LoVo (cell line): Measurements from ENCODE around the gene CREBBP.
"Not testable (repeated sequence)": the region's sequence is repeated elsewhere in the genome, so short reads cannot be mapped to it uniquely, and the experiment has no call there.

ENCODE experiments used
- DNase-seq: peaks from one replicate; pipeline ENCODE4 v3.0.0-alpha.2; 2016; ENCODE audit warnings: low spot score

Gene CREBBP

DNA sequence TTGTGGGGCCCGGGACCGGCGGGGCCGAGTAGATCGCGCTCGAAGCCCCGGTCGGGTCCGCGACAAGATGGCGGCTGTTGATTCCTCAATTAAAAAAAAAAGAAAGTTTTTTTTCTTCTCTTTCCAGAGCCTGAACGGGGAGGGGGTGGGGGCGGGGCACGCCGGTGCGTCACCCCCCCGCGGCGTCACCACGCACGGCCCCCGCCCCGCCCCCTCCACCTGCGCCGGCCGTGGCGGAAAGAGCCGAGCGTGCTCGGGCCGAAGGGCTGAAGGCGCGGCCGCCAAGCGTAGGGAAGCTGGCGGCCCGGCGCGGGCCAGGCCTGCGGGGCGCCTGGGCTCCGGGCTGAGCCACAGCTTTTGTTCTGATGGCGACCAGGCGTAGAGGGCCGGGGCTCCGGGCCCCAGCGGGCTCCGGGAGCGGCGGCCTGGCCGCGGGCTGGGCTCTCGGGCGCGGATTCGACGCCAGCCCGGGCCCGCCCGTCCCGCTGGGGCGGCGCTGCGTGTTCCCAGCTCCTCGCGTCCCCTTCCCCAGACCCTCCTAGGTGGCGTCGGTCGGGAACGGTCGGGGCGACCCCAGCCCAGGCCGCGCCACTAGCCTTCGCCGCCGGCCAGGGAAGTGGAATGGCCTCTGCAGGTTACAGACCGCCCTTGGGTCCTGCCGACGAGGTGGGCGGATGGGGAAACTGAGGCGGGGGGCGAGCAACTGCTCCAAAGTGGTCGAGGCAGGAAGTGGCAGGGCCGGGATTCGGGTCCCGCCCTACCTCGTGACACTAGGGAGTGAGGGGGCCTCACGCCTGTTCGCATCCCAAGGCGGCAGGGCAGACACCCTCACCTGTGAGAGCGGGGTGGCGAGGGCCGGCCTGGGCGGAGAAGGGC, at the start of gene CREBBP:
Gene CREBBP (minus strand): TSS at position 91 of the 876 bp plus-strand sequence. CDS start 797 bp downstream, outside the sequence.
- peak; percentile 91 for DNase-seq

DNA sequence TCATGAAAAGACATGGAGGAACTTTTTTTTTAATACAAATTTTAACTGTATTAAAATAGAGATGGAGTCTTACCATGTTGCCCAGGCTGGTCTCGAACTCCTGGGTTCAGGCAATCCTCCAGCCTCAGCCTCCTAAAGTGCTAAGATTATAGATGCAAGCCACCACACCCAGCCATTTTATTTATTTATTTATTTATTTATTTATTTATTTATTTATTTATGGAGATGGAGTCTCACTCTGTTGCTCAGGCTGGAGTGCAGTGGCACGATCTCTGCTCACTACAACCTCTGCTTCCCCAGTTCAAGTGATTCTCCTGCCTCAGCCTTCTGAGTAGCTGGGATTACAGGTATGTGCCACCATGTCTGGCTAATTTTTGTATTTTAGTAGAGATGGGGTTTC, 46.6 kb upstream of the CREBBP start:
- DNase-seq: not testable (repeated sequence)

DNA sequence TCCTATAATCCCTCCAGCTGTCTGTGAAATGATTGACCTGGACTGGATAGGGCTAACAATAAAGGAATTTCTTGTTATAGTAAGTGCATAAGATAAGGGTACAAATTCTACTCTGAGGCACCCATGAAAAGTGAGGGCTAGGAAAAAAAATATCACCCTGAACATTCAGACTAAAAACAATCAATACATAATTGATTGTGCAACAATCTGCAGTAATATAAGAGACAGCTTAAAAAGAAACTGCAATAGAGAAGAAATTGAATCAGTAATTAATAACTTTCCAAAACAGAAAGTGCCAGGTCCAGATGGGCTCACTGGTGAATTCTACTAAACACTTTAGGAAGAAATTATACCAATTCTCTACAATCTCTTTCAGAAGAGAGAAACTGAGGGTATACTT, 44.2 kb upstream of the CREBBP start:
- no peak for DNase-seq

DNA sequence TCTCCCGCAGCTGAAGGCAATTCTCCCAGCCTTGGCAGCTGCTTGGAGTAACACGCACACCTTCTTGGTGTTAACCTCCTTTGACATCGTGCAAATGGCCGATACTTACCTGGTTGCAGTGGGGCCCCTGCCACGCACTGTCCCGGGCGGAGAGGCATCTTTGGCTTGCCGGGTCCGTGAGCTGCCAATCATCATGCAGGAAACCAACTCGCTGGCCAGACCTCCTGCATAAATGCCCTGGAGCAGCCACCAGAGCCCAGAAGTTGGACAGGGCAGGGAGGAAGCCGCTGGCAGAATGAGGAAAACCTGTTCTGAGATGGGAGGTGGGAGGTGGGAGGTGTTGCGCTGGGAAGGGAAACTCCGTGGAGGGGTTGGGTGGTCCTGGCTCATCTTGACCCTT, 41.7 kb upstream of the CREBBP start:
- DNase-seq: no peak

DNA sequence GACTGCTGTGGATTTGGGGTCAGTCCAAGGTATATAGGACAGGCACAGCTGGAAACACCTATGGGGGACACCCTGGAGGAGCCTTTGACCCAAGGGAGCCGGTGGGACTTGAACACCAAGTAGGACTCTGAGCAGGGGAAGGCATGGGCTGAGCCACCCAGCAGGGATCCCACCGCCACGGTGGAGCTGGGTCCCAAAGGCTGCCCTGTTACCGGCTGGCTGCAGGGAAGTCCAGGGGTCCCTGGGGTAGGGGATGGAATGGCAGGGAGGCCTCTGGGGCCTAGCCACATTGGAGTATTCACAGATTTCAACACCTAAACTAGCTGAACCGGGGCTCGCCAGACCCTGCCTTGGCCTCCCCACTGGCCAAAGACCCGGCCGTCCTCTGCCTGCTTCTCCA, 39.7 kb upstream of the CREBBP start:
- no peak for DNase-seq

DNA sequence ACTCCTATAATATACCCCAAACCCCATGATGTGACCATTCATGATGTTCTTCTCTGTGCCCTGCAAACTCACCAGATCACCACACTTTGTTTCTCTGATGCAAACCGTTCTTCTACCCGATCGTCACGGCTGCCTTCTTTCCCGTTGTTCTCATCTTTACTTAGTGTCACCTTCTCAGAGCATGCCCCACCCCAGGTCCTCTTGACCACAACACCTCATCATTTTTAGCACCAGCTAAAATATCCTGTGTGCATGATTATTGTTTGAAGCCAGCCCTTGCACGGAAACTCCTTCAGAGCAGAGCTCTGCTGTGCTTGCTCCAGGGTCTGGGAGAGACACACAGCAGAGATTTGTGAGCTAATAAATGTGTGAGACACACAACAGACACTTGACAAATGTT, 38.9 kb upstream of the CREBBP start:
- no peak for DNase-seq

DNA sequence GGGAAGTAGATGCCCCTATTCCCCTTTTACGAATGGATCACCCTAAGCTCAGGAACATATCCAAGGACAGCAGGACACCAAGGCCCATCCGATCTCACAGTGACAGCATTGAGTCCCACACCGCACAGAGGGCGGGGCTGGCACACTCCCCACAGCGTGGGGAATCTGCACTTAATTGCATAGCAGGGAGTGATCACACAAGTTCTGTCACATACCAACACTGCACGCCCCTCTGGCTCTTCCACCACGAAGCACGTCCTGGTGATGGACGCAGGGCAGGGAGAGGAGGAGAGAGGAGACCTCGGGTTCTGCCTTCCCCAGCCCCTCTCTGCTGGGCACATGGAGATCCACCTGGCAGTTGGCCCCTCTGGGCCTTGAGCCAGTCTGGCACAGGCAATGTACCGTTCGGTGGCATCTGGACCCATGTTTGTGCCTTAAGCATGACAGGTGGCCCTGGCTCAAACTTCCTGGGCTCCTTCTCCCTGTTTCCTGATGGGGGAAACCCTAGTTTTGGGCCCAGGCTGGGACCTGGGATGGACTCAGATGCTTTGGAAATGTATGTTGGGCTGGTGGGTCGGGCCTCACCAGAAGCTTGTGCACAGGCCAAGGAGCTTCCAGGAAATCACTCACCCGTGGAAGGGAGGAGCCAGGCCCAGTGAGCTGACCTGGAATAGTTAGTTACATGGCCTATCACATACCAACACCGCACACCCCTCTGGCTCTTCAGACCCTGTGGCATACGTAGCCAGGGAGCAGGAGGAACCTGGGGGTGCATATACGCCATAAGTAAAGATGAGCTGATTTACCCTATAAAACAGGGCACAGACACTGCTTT, 35.1 kb upstream of the CREBBP start:
- no peak for DNase-seq

DNA sequence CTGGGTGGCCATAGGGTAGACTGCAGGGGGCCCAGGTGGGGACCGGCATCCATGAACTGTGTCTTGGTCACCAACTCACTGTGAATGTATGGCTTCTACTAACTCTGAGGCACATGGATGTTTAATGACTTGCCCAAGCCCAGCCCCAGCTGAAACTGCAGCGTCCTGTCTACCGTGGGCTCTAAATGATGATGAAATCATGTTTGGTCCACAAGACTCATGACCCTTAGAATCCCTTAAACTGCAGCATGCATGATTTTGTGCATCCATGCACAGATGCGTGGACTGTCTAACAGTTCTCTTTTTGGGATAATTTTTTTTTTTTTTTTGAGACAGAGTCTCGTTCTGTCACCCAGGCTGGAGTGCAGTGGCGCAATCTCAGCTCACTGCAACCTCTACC, 32.4 kb upstream of the CREBBP start:
- no peak for DNase-seq

DNA sequence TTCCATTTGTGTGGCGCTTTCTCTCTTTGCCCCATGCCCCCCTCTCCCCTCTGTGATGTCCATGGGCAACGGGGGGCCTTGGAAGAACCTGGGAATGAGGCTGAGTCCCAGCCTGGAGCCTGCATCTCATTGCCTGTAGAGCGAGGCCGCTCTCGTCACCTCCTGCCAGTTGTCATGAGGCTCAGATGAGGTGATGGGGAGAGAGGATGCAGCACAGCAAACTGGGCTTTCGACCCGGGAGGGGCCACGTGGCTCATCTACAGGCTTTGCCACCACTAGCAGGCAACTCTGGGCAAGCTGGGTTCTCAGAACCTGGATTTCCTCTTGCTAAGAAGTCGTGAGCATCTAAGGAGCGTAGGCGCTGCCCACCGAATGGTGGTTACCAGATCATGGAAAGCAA, 31.9 kb upstream of the CREBBP start:
- DNase-seq: no peak

DNA sequence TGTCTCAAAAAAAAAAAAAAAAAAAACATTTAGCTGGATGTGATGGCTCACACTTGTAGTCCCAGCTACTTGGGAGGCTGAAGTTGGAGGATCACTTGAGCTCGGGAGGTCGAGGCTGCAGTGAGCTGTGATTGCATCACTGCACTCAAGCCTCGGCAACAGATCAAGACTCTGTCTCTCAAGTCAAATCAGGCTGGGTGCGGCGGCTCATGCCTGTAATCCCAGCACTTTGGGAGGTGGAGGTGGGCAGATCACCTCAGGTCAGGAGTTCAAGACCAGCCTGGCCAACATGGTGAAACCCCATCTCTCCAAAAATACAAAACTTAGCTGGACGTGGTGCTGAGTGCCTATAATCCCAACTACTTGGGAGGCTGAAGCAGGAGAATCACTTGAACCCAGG, 31.2 kb upstream of the CREBBP start:
- DNase-seq: not testable (repeated sequence)

DNA sequence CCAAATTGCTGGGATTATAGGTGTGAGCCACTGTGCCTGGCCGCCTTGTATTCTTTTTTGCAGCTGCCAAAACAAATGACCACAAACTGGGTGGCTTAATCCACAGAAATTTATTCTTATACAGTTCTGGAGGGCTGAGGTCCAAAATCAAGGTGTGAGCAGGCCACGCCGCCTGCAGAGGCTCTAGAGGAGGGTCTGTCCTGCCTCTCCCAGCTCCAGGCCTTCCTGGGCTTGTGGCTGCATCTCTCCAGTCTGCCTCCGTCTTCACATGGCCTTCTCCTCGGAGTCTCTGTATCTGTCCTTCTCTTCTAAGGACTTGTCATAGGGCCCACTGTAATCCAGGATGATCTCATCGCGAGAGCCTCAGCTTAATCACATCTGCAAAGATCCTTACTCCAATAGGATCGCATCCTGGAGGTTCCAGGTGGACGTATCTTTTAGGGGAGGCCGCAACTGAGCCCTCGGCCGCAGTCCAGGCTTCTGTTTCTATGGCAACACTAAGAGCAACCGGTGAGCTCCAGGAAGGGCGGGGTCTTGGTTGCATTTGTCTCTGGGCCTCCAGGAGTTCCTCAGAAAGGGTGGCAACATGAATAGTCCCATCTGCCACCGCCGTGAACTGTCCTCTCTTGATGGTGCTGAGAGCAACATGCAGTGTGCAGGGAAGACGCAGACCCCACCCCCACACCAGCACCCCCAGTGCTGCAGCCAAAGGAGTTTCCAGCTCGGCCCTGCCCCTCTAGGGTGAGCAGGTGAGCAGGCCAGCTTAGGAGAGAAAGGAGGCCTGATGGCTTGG, 29.5 kb upstream of the CREBBP start:
- no peak for DNase-seq

DNA sequence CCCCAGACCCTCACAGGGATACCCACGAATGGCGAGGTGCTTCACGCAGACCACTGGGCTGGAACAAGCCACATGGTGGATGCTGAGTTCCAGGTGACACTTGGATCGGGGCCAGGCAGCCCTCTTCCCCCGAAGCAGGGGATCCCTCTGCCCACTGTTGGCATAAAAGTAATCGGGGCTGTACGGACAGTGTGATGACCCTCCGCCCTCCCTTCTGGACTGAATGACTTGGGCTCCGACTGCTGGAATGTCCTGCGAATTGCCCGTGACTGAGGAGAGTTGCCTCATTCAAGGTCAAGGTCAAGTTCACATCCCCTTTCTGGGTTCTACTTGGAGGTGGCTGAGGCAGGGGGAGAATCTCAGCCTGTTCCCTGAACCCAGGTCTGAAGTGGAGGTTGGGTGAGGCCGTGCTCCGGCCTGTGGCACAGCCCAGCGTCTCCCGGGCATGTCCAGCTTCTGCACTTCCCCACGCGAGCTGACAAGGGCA, 28.5 kb upstream of the CREBBP start:
- DNase-seq: no peak

DNA sequence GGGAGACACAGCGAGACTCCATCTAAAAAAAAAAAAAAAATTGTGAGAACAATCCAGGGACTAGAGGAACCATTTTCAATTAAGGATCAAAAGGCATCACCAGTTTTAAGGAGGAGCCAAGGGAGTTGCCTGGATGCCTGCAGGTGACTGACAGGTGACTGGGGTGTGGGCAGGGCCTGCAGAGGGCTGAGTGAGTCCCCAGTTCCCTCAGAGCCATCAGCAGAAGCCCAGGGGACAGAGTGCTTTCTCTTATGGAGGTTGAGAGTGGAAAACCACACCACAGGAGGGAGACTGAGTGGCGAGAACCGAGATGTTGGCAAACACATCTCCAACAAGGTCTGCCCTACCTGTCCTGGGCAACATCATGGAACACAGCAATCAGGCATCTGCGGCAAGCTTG, 27.1 kb upstream of the CREBBP start:
- no peak for DNase-seq

DNA sequence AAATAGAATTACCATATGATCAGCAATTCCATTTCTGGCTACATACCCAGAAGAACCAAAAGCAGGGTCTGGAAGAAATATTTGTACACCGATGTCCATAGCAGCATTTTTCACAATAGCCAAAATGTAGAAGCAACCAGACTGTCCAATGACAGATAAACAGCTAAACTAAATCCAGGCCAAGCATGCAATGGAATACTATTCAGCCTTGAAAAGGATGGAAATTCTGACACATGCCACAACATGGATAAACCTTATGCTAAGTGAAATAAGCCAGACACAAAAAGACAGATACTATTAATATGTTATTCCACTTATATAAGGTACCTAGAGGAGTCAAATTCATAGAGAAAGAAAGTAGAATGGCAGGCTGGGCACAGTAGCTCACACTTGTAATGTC, 25.9 kb upstream of the CREBBP start:
- DNase-seq: no peak

DNA sequence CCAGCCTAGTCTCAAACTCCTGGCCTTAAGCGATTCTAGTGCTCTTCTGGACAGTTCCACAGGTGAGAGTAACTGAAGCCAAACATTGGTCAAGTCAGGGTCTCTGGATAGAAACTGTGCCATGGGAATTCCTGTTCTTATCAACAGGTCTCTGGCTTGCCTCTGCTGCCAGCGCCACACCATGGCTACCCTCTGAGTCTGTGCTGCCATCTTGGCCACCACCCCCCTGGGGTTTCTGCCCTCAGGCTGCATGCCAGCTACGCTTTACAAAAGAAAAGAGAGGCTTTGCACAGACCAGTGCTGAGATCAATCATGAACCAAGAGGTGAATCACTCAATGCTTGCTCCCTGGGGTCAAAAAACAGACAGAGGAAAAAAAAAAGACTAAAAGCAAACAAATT, 24.4 kb upstream of the CREBBP start:
- no peak for DNase-seq

DNA sequence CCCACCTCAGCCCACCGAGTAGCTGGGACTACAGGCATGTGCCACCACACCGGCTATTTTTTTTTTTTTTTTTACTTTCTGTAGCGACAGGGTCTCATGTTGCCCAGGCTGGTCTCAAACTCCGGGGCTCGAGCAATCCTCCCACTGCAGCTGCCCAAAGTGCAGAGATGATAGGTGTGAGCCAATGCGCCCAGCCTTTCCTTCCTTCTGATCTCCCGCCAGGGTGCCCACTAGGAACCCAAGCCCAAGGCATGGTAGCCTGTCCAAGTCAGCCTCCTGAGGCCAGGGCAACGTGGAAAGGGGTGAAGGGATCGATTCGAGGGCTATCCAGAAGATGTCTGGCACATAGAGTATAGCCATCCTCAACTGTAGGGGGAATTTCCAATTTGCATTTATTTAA, 9.6 kb upstream of the CREBBP start:
- no peak for DNase-seq

DNA sequence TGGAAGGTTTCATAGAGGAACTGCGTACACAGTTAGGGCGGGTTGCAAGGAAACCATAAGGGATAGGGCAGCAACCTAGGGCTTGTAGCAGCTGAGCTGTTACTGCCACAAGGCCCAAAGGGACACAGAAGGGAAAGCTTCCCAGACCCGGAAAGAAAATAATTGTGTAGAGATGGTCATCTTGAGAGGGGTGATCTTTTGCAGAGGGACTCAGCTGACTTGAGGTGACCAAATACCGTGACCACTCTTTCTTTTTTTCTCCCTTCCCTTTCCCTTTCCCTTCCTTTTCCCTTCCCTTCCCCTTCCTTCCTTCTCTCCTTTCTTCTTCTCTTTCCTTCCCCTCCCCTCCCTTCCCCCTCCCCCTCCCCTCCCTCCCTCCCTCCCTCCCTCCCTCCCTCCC, 8.5 kb upstream of the CREBBP start:
- no peak for DNase-seq

DNA sequence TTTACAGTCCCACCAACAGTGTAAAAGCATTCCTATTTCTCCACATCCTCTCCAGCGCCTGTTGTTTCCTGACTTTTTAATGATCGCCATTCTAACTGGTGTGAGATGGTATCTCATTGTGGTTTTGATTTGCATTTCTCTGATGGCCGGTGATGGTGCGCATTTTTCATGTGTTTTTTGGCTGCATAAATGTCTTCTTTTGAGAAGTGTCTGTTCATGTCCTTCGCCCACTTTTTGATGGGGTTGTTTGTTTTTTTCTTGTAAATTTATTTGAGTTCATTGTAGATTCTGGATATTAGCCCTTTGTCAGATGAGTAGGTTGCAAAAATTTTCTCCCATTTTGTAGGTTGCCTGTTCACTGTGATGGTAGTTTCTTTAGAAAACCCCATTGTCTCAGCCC, 5.5 kb upstream of the CREBBP start:
- not testable (repeated sequence) for DNase-seq

DNA sequence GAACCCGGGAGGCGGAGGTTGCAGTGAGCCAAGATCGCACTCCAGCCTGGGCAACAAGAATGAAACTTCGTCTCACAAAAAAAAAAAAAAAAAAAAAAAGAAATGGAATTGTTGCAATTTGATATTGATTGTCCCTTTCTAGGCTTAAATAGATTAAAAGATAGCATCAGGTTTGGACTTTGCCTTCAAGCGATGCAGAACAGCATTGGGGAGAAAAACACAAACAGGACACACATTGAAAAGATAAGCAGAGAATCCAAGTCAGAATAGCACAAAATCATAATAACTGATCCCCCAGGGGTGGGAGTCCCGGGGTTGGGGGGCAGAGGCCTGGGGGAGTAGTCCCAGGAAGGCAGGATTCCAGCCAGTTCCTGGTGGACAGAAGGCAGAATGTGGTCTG, 3.9 kb upstream of the CREBBP start:
- no peak for DNase-seq

DNA sequence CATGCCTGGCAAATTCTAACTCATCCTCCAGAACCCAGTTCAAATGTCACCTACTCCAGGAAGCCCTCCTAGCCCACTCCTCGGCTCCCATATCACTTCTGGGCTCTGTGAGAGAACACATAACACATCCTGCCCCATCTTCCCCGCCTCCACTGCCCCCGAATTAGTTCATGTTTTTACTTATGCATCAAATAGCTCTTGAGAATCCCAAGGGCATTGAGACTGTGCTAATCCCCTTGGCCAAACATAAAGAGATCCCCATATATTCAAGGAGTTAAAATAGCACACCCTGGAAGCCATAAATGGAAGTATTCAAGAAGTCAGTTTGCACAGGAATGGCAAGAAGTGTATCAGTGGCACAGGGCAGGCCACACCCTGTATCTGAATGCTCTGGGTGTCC, 2.0 kb upstream of the CREBBP start:
- DNase-seq: no peak

DNA sequence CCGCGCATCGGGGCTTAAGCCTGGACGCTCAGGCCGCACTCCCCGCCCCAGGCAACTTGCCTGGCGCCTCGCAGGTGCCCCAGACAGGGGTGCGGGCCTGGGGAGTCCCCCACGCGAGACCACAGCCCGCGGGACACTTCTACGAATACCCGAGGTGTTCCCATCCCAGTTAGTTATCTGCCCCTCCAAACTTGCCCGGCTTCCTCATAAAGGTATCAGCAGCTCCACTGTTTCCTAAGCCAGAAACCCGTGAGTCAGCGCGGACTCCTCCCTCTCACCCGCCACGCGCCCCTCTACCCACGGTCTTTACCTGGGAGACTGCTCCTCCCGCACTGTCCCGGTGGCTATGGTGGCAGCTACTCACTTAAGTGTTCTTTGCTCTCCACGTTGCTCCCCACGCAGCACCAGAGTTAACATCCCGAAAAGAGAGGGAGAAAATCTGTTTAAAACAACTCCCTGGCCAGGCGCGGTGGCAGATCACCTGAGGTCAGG, 1.0 kb upstream of the CREBBP start:
- DNase-seq: peak; percentile 56
